Endothelial cell of umbilical vein (primary cell): ENCODE measurements around the gene PDIA5. TPM values are rescaled to one million over a fixed set of nuclear protein-coding genes. Genes with fewer than 3 reads are reported as not detected.

Experiments used
- BruUV-seq: library from RNA; stranded (reverse); fragments of 400-500 nt; replicated peaks from 2 replicates; lab custom pipeline; 2021; lab: Mats Ljungman, UMichigan
- CTCF ChIA-PET: fragments of 300-600, 350-600 bp; sonication (Branson Sonifier 250); formaldehyde crosslinking; loops from one replicate; lab custom pipeline; 2021; ENCODE audit warnings: antibody characterized with exemption, inconsistent platforms; lab: Charles Lee
- POLR2A ChIA-PET: fragments of 300-600, 350-600 bp; sonication (Branson Sonifier 250); formaldehyde crosslinking; loops from one replicate; lab custom pipeline; 2021; ENCODE audit warnings: antibody characterized with exemption, inconsistent platforms; lab: Charles Lee
- DNase-seq: peaks from one replicate; pipeline ENCODE4 v3.0.0-alpha.2; 2011; ENCODE audit warnings: low read depth, low spot score
- FAIRE-seq: peaks from 2 replicates; lab custom pipeline; 2011; peaks lifted over from hg19 to GRCh38; lab: Jason Lieb, UNC
- H2AFZ ChIP-seq: 2 replicates; pipeline ENCODE4 v1.6.0; 2012; ENCODE audit warnings: low read depth, low read length, control low read depth, inconsistent platforms
- H3K27ac ChIP-seq: 2 replicates; pipeline ENCODE4 v1.5.1; 2011; ENCODE audit warnings: low read depth, mild to moderate bottlenecking, control low read depth, low read length, moderate library complexity; ENCODE audit not compliant: insufficient read depth
- H3K27me3 ChIP-seq, 2 experiments: 2 replicates each; pipeline versions ENCODE4 v1.6.0 to v1.6.1; 2011; ENCODE audit warnings: low read length in 2 of 2, mixed read lengths in 1 of 2; ENCODE audit not compliant: control insufficient read depth in 2 of 2, insufficient read depth in 2 of 2
- H3K36me3 ChIP-seq, 2 experiments: 2 replicates in 1 of 2; 3 replicates in 1 of 2; pipeline ENCODE4 v1.5.1; 2011; ENCODE audit warnings: low read length in 2 of 2, mild to moderate bottlenecking in 1 of 2, moderate library complexity in 1 of 2; ENCODE audit not compliant: control insufficient read depth in 2 of 2, insufficient read depth in 2 of 2; ENCODE audit errors: extremely low read depth in 1 of 2
- H3K4me1 ChIP-seq: 3 replicates; pipeline ENCODE4 v1.5.1; 2011; ENCODE audit warnings: mild to moderate bottlenecking, low read length; ENCODE audit not compliant: control insufficient read depth, insufficient read depth; ENCODE audit errors: extremely low read depth
- H3K4me2 ChIP-seq: 2 replicates; pipeline ENCODE4 v1.6.1; 2011; ENCODE audit warnings: low read length, control low read depth, mixed read lengths; ENCODE audit not compliant: insufficient read depth
- H3K4me3 ChIP-seq, 3 experiments: fragments of 200-600 bp in 1 of 3; sonication (generic), shearing (Covaris generic) in 1 of 3; replicated peaks in 1 of 3; 2 replicates each; pipeline ENCODE4 v1.5.1; 2011 to 2016; ENCODE audit warnings: control low read depth in 3 of 3, low read length in 3 of 3, mild to moderate bottlenecking in 2 of 3, inconsistent platforms in 1 of 3, low read depth in 1 of 3, moderate library complexity in 1 of 3; ENCODE audit not compliant: insufficient read depth in 1 of 3
- H3K79me2 ChIP-seq: 2 replicates; pipeline ENCODE4 v1.6.0; 2012; ENCODE audit warnings: low read length, inconsistent platforms; ENCODE audit not compliant: control insufficient read depth, insufficient read depth
- H3K9ac ChIP-seq: replicated peaks from 2 replicates; pipeline ENCODE3; 2011; ENCODE audit warnings: low read length, control low read depth; ENCODE audit not compliant: insufficient read depth; ENCODE audit errors: extremely low read depth
- H3K9me1 ChIP-seq: replicated peaks from 3 replicates; pipeline ENCODE4 v1.6.0; 2011; ENCODE audit warnings: mild to moderate bottlenecking, low read length; ENCODE audit not compliant: control insufficient read depth, insufficient read depth; ENCODE audit errors: extremely low read depth
- H3K9me3 ChIP-seq: replicated peaks from 2 replicates; pipeline ENCODE4 v1.5.1; 2012; ENCODE audit warnings: low read length, inconsistent platforms; ENCODE audit not compliant: control insufficient read depth, insufficient read depth
- H4K20me1 ChIP-seq: replicated peaks from 2 replicates; pipeline ENCODE3; 2011; ENCODE audit warnings: mild to moderate bottlenecking, low read length; ENCODE audit not compliant: control insufficient read depth, insufficient read depth; ENCODE audit errors: extremely low read depth
- FOS ChIP-seq: IDR thresholded peaks from 2 replicates; pipeline ENCODE4 v1.6.1; 2011; ENCODE audit warnings: mild to moderate bottlenecking, low read length, moderate library complexity, borderline replicate concordance; ENCODE audit not compliant: insufficient read depth
- MYC ChIP-seq: IDR thresholded peaks from one replicate; pipeline ENCODE4 v1.6.1; 2011; ENCODE audit warnings: mild to moderate bottlenecking, low read depth, low read length
- POLR2AphosphoS5 ChIP-seq: IDR thresholded peaks from 2 replicates; pipeline ENCODE4 v1.6.1; 2012; ENCODE audit warnings: low read depth, mild to moderate bottlenecking, control low read depth, low read length, moderate library complexity; ENCODE audit not compliant: insufficient read depth
- dilution Hi-C: fragments of 300-500 bp; cut with MboI; formaldehyde crosslinking; loops from one replicate; pipeline ENCODE4 v1.15.0; 2019; ENCODE audit warnings: low sequenced_read_pairs; ENCODE audit not compliant: extremely low pct_ligation_motif_present
- intact Hi-C: fragments of 100-400 bp; cut with micrococcal nuclease; formaldehyde crosslinking; loops from one replicate; pipeline ENCODE4 v1.10.0; 2022
- polyA plus RNA-seq, 4 experiments: library from polyadenylated mRNA; depleted of rRNA in 3 of 4; stranded (reverse) in 3 of 4; unstranded in 1 of 4; fragments of >200 nt; gene quantifications; 2 replicates each; pipeline versions ENCODE4 v1.2.1 to v1.2.3, GENCODE V29; 2011 to 2012; ENCODE audit warnings: missing spikeins in 1 of 4
- total RNA-seq: library from RNA; stranded (reverse); gene quantifications from 2 replicates; pipeline ENCODE4 v1.2.3, GENCODE V29; 2021
- TF ChIP-seq, protein P1 (sequence below), 2 donors: IDR thresholded peaks; 1 replicate in 1 of 2; 2 replicates in 1 of 2; pipeline ENCODE4 v1.5.1; 2011; ENCODE audit warnings: low read length in 2 of 2, mild to moderate bottlenecking in 2 of 2, moderate library complexity in 2 of 2, control low read depth in 1 of 2, inconsistent platforms in 1 of 2, low read depth in 1 of 2; ENCODE audit not compliant: insufficient read depth in 1 of 2; ENCODE audit errors: extremely low read depth in 1 of 2
- TF ChIP-seq, protein P2 (sequence below): IDR thresholded peaks from 2 replicates; pipeline ENCODE4 v1.6.1; 2011; ENCODE audit not compliant: insufficient read depth, insufficient read length

The PDIA5 gene
- total and polyA plus RNA-seq, 2 donors (not counting 3 experiments of a cell fraction or from before 2014, with no cell fraction given), result 55.7 to 85.6 TPM

GRCh38 chr3:123024056-123024455 lies 42.8 kb upstream of the PDIA5 start:
- Histone ChIP-seq H3K36me3 (no peaks in the 10 kb centered on the region), H3K79me2 (no peaks in the 10 kb centered on the region), H2AFZ (no peak overlapping the region), H3K9me3 (no peaks in the 10 kb centered on the region), H3K4me3 (no peak overlapping the region), H3K27me3 (peaks cover 58 to 93% of the 10 kb centered on the region in 2 experiments), H3K9ac (no peak overlapping the region), H4K20me1 (no peaks in the 10 kb centered on the region), H3K4me2 (no peak overlapping the region), H3K9me1 (no peaks in the 10 kb centered on the region), H3K4me1 (peaks cover 17% of the 10 kb centered on the region), H3K27ac (no peak overlapping the region)
- DNase-seq (no peak), FAIRE-seq (no peak)
- TF ChIP-seq, protein P1, sequence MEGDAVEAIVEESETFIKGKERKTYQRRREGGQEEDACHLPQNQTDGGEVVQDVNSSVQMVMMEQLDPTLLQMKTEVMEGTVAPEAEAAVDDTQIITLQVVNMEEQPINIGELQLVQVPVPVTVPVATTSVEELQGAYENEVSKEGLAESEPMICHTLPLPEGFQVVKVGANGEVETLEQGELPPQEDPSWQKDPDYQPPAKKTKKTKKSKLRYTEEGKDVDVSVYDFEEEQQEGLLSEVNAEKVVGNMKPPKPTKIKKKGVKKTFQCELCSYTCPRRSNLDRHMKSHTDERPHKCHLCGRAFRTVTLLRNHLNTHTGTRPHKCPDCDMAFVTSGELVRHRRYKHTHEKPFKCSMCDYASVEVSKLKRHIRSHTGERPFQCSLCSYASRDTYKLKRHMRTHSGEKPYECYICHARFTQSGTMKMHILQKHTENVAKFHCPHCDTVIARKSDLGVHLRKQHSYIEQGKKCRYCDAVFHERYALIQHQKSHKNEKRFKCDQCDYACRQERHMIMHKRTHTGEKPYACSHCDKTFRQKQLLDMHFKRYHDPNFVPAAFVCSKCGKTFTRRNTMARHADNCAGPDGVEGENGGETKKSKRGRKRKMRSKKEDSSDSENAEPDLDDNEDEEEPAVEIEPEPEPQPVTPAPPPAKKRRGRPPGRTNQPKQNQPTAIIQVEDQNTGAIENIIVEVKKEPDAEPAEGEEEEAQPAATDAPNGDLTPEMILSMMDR (IDR thresholded peaks at IDR 0.05; ENCODE audit: extremely low read depth in 1 of 2, insufficient read depth in 1 of 2, low read depth in 1 of 2, low read length in 2 of 2), result no peak
- no peak for TF ChIP-seq MYC
- no peak for TF ChIP-seq POLR2AphosphoS5
- TF ChIP-seq, protein P2, sequence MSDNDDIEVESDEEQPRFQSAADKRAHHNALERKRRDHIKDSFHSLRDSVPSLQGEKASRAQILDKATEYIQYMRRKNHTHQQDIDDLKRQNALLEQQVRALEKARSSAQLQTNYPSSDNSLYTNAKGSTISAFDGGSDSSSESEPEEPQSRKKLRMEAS, result no peak
- TF ChIP-seq FOS, result no peak
- dilution Hi-C loops, result no loop called here
- intact Hi-C loops, result no loop called here
- ChIA-PET POLR2A (no interaction called here), CTCF (no interaction called here)
- no TSS peak for BruUV-seq
